DOHH2 (cell line): ENCODE measurements around the gene QSOX2.

Source experiments
- H3F3A ChIP-seq: fragments of 200-600 bp; sonication (generic), shearing (Covaris generic); 2 replicates; pipeline ENCODE4 v1.6.0; 2016; ENCODE audit warnings: antibody characterized with exemption, mild to moderate bottlenecking; ENCODE audit not compliant: control insufficient read depth, insufficient read depth
- H3K27ac ChIP-seq: fragments of 200-600 bp; sonication (generic); 2 replicates; pipeline ENCODE4 v1.5.1; 2014; ENCODE audit warnings: low read depth, mild to moderate bottlenecking, low read length, moderate library complexity
- H3K27me3 ChIP-seq: fragments of 200-600 bp; sonication (generic); 2 replicates; pipeline ENCODE4 v1.6.1; 2014; ENCODE audit warnings: mild to moderate bottlenecking, low read length, mixed read lengths; ENCODE audit not compliant: control insufficient read depth
- H3K36me3 ChIP-seq: fragments of 200-600 bp; sonication (generic); 2 replicates; pipeline ENCODE4 v1.6.1; 2014; ENCODE audit warnings: mild to moderate bottlenecking, low read length, moderate library complexity, mixed read lengths; ENCODE audit not compliant: control insufficient read depth
- H3K4me1 ChIP-seq: fragments of 200-600 bp; sonication (generic); 2 replicates; pipeline ENCODE4 v1.6.1; 2014; ENCODE audit warnings: mild to moderate bottlenecking, low read length, mixed read lengths; ENCODE audit not compliant: control insufficient read depth
- H3K4me2 ChIP-seq: fragments of 200-600 bp; sonication (generic); 2 replicates; pipeline ENCODE4 v1.6.0; 2014; ENCODE audit warnings: mild to moderate bottlenecking, low read length, moderate library complexity
- H3K4me3 ChIP-seq: fragments of 200-600 bp; sonication (generic); 2 replicates; pipeline ENCODE4 v1.5.1; 2014; ENCODE audit warnings: mild to moderate bottlenecking, low read length, mixed read lengths
- H3K79me2 ChIP-seq: fragments of 200-600 bp; sonication (generic); 2 replicates; pipeline ENCODE4 v1.6.1; 2014; ENCODE audit warnings: mild to moderate bottlenecking, low read length, mixed read lengths; ENCODE audit not compliant: control insufficient read depth
- H3K9me2 ChIP-seq: fragments of 200-600 bp; sonication (generic); replicated peaks from 2 replicates; pipeline ENCODE4 v1.6.1; 2014; ENCODE audit warnings: mild to moderate bottlenecking, low read length, mixed read lengths; ENCODE audit not compliant: control insufficient read depth
- H3K9me3 ChIP-seq: fragments of 200-600 bp; sonication (generic); 2 replicates; pipeline ENCODE4 v1.6.1; 2014; ENCODE audit warnings: antibody characterized with exemption, low read length, mixed read lengths; ENCODE audit not compliant: control insufficient read depth, insufficient read depth
- H4K20me1 ChIP-seq: fragments of 200-600 bp; sonication (generic); 2 replicates; pipeline ENCODE4 v1.6.0; 2014; ENCODE audit warnings: low read depth, mild to moderate bottlenecking, antibody characterized with exemption, low read length, moderate library complexity; ENCODE audit not compliant: control insufficient read depth, insufficient read depth
- EZH2phosphoT487 ChIP-seq: fragments of 200-600 bp; sonication (generic); IDR thresholded peaks from 2 replicates; pipeline ENCODE4 v1.6.1; 2017; ENCODE audit warnings: borderline replicate concordance, mild to moderate bottlenecking, antibody characterized with exemption, low read length, moderate library complexity, mixed read lengths
- TF ChIP-seq, protein P1 (sequence below): fragments of 200-600 bp; sonication (generic); IDR thresholded peaks from one replicate; pipeline ENCODE4 v1.5.1; 2014; ENCODE audit warnings: antibody characterized with exemption, mild to moderate bottlenecking, low read depth, low read length; ENCODE audit not compliant: poor library complexity, severe bottlenecking

The QSOX2 gene

GRCh38 chr9:136252846-136253245, 7.2 kb upstream of the QSOX2 start:
- Histone ChIP-seq H3K4me1 (no peaks in the 10 kb centered on the region), H3K27ac (no peak overlapping the region), H3K4me2 (no peak overlapping the region), H3K36me3 (no peaks in the 10 kb centered on the region), H3K79me2 (no peaks in the 10 kb centered on the region), H3K9me3 (no peaks in the 10 kb centered on the region), H3K4me3 (no peak overlapping the region), H3K27me3 (no peaks in the 10 kb centered on the region; the same call in 1 of the 2 replicates), H3K9me2 (no peaks in the 10 kb centered on the region), H4K20me1 (no peaks in the 10 kb centered on the region), H3F3A (no peaks in the 10 kb centered on the region)
- TF ChIP-seq, protein P1, sequence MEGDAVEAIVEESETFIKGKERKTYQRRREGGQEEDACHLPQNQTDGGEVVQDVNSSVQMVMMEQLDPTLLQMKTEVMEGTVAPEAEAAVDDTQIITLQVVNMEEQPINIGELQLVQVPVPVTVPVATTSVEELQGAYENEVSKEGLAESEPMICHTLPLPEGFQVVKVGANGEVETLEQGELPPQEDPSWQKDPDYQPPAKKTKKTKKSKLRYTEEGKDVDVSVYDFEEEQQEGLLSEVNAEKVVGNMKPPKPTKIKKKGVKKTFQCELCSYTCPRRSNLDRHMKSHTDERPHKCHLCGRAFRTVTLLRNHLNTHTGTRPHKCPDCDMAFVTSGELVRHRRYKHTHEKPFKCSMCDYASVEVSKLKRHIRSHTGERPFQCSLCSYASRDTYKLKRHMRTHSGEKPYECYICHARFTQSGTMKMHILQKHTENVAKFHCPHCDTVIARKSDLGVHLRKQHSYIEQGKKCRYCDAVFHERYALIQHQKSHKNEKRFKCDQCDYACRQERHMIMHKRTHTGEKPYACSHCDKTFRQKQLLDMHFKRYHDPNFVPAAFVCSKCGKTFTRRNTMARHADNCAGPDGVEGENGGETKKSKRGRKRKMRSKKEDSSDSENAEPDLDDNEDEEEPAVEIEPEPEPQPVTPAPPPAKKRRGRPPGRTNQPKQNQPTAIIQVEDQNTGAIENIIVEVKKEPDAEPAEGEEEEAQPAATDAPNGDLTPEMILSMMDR, result no peak
- no peak for TF ChIP-seq EZH2phosphoT487

GRCh38 chr9:136252281-136252680, 6.7 kb upstream of the QSOX2 start:
- H3K79me2 ChIP-seq, result no peaks in the 10 kb centered on the region
- TF ChIP-seq EZH2phosphoT487, result no peak
- TF ChIP-seq, protein P1, result no peak
- no peaks in the 10 kb centered on the region; the same call in 1 of the 2 replicates for H3K27me3 ChIP-seq
- H4K20me1 ChIP-seq, result no peaks in the 10 kb centered on the region
- no peaks in the 10 kb centered on the region for H3K9me2 ChIP-seq
- H3K4me2 ChIP-seq, result no peak overlapping the region
- H3K36me3 ChIP-seq, result no peaks in the 10 kb centered on the region
- no peaks in the 10 kb centered on the region for H3K4me1 ChIP-seq
- no peak overlapping the region for H3K27ac ChIP-seq
- H3K4me3 ChIP-seq, result no peak overlapping the region
- H3F3A ChIP-seq, result no peaks in the 10 kb centered on the region
- no peaks in the 10 kb centered on the region for H3K9me3 ChIP-seq

DNA sequence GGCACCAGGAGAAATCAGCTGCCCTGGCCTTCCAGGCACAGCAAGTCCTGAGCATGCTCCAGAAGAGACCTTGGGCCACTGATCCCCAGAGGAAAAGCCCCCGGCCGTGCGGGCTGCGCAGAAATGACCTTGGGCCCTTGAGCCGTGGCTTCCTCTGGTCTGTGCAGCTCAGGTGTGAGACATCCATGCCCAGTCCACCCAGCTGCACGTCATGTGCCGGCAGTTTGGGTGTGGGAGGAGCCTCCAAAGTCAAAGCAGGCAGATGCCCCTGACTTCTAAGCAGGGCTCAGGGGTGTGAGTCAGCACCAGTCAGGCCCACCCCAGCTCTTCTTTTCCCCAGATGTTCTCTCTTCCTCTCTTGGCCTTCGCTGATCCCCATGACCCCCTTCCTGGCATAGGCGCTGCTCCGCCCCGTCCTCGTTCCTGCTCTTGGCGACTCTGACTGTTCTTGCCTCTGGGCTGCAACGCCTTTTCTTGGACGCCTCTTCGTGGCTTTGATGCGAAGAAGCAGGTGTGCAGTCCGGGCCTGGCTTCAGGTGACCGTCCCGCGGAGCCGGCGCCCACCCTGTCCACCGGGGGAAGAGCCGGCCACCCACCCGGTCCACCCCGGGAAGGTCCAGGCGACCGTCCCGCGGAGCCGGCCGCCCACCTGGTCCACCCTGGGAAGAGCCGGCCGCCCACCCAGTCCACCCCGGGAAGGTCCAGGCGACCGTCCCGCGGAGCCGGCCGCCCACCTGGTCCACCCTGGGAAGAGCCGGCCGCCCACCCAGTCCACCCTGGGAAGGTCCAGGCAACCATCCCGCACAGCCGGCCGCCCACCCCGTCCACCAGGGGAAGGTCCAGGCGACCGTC, 5.9 kb upstream of the QSOX2 start:
- H3K27ac ChIP-seq, result no peak overlapping the region
- H3K36me3 ChIP-seq, result no peaks in the 10 kb centered on the region
- no peaks in the 10 kb centered on the region for H3K79me2 ChIP-seq
- H3K9me2 ChIP-seq, result no peaks in the 10 kb centered on the region
- no peaks in the 10 kb centered on the region for H3F3A ChIP-seq
- no peaks in the 10 kb centered on the region for H4K20me1 ChIP-seq
- H3K27me3 ChIP-seq, result no peaks in the 10 kb centered on the region; the same call in 1 of the 2 replicates
- TF ChIP-seq, protein P1, result no peak
- TF ChIP-seq EZH2phosphoT487, result no peak
- no peak overlapping the region for H3K4me3 ChIP-seq
- H3K9me3 ChIP-seq, result no peaks in the 10 kb centered on the region
- no peak overlapping the region for H3K4me2 ChIP-seq
- peaks cover 2% of the 10 kb centered on the region for H3K4me1 ChIP-seq
